Measurements from ENCODE around the gene ABCA4.

GRCh38 chr1:94050675-94051074 lies 70.3 kb downstream of the ABCA4 start:
- TF ChIP-seq POLR2A (IDR thresholded peaks at IDR 0.05; ENCODE audit: low read length), result no peak
- TF ChIP-seq GATA1 (IDR thresholded peaks at IDR 0.05; ENCODE audit: low read depth, low read length), result no peak
